ENCODE data around the gene CAPNS2. TPM values are rescaled to one million over a fixed set of nuclear protein-coding genes. Genes with fewer than 3 reads are reported as not detected.
A peak's percentile ranks its signal among the peaks of the same experiment; 100 is the strongest.

CAPNS2 gene
- total RNA-seq, result 71.3 TPM

DNA sequence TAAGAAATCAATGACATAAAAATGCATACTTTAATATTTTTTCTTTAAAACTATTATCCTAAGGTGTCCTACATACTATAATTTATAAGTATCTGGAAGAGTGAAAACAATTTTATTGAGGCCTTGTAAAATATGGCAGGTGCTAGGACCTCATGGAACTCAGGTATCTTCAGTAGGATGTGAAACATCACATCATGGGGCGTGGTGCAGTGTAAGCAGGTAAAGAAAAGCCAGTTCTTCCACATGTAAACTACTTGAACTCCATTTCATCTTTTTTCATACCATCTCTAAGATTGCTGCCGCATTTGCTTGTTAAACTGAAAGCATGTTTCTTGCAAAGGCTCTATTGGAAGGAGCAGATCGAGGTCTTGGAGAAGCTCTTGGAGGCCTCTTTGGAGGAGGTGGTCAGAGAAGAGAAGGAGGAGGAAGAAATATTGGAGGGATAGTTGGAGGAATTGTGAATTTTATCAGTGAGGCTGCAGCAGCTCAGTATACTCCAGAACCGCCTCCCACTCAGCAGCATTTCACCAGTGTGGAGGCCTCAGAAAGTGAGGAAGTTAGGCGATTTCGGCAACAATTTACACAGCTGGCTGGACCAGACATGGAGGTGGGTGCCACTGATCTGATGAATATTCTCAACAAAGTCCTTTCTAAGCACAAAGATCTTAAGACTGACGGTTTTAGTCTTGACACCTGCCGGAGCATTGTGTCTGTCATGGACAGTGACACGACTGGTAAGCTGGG lies at the start of gene CAPNS2:
Gene CAPNS2 (plus strand): TSS at position 253 of the 744 bp plus-strand sequence. CDS start 73 bp downstream, at position 326.
- DNase-seq, result no peak

DNA sequence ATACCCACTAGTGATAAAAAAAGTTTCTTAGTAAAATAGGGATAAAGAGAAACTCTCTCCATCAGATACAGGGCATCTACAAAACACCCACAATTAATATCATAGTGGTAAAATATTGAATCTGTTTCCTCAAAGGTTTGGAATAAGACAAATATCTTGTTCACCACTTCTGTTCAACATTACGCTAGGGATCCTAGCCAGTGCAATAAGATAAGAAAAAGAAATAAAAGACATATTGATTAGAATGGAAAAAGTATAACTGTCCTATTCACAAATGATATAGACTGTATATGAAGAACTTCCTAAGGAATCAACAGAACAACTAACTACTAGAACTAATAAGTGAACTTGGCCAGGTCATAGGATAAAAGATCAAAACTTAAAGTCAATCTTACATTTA lies 44.7 kb upstream of the CAPNS2 start:
- no peak for DNase-seq

GRCh38 chr16:55526441-55526840 lies 40.0 kb upstream of the CAPNS2 start:
- peak; percentile 18 for DNase-seq

- DNase-seq, result no peak
These were observed 38.6 kb upstream of the CAPNS2 start for GRCh38 chr16:55527885-55528284.

- DNase-seq, result peak; percentile 60
These were observed 37.5 kb upstream of the CAPNS2 start for GRCh38 chr16:55529018-55529417.

DNA sequence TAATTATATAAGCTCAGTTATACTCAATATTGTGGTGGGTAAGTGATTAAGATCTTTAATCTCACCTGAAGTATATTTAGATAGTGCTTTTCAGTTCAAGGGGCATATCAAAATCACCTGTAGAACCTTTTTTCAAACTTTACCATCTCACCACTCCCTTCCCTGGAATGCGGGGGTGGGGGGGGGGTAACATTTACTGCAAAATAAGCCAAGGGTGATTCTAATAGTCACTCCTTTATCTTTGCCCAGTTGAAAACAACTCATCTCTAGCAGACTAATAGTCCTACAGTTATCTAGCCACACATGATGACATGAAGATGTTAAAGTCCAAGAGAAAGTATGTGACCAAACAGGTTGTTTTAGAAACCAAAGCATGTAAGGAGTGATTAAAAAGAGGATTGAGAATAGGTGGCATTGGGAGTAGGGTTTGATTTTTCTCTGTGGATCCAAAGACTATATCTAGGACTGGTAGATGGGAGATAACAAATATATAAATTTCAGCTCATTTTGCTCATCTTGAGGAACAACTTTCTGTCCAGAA lies 36.1 kb upstream of the CAPNS2 start:
- no peak for DNase-seq

GRCh38 chr16:55532227-55532626 lies 34.3 kb upstream of the CAPNS2 start:
- DNase-seq, result no peak

DNA sequence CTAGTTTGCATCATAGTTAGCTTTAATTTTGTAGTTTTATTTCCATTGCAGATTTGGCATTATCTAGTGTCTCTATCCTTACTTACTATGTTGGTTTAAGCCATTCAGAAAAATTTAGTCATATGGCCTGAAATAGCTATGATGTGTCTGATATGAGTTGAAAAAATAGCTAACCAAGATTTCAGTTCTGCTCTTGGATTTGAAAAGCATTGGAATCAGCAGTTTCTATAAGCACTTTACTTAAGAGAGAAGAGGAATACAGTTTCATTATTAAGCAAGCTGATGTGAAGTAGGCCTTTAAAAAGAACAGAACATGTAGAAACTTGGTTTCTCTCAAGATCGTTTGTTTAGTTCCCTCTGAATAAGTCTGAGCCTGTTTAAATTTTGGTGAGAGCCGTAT lies 31.7 kb upstream of the CAPNS2 start:
- DNase-seq, result no peak

DNA sequence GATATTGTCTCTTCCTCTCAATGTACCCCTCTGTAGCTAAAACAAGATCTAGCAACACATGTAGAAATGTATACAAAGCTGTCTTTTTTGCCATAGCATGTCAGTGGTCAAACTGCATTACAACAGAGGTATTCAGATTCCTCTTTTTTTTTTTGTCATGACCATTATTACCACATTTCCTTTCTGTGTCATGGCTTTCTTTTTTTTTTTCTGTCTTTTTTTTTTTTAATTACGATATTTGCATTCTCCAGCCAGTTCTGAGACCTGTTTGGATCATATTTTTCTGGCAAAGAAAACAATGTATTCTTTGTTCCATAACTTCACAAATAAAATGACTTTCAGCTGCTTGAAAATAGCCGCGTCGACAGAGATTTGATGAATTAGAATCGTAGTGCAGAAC lies 27.4 kb upstream of the CAPNS2 start:
- peak; percentile 61 for DNase-seq

DNA sequence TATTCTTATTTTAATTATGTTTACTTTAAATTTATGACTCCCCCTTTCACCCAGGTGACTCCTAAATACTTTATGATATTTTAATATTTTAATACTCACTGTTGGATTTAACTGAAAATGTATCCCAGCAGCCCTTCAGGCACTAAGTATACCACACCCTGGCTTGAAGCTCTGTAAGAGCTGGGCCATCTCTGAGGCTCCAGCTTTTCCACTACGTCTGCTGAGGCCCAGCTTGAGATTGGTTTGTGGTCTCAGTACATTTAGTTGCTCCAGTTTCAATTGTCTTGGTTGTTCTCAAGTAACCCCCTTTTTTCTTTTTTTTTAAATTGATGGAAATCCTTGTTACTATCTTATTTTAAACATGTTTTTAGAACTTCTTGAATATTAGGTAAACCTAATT lies 27.0 kb upstream of the CAPNS2 start:
- peak; percentile 64 for DNase-seq

GRCh38 chr16:55540221-55540620 lies 26.3 kb upstream of the CAPNS2 start:
- DNase-seq, result no peak

GRCh38 chr16:55542459-55543082 lies 23.9 kb upstream of the CAPNS2 start:
- no peak for DNase-seq

GRCh38 chr16:55543472-55543871 lies 23.0 kb upstream of the CAPNS2 start:
- DNase-seq, result peak; percentile 74

DNA sequence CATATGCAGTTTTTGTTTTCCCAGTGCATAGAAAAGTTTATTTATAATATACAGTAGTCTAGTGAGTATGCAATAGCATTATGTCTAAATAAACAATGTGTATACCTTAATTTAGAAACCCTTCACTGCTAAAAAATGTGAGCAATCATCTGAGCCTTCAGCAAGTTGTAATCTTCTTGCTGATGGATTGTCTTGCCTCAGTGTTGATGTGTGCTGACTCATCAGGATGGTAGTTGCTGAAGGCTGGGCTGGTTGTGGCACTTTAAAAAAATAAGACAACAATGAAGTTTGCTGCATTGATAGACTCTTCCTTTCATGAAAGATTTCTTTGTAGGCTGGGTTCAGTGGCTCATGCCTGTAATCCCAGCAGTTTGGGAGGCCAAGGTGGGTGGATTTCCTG lies 13.9 kb upstream of the CAPNS2 start:
- no peak for DNase-seq

GRCh38 chr16:55555436-55555835 lies 11.0 kb upstream of the CAPNS2 start:
- DNase-seq, result no peak

DNA sequence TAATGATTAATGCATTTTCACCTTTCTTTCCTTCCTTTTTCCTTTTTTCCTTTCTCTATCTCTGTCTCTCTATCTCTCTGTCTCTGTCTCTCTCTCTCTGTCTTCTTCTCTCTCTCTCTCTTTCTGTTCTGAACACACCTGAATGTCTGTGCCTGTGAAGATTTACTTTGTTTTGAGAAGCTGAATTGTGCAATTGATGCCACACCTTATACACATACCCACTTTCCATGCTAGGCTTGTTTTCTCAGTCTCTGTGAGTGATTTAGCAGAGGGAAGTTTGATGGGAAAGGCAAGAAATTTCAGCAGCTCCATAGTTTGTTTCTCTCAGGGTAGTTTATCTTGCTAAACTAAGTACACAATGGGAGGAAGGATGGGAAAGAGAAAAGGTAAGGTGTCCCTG lies 9.3 kb upstream of the CAPNS2 start:
- DNase-seq, result no peak

DNA sequence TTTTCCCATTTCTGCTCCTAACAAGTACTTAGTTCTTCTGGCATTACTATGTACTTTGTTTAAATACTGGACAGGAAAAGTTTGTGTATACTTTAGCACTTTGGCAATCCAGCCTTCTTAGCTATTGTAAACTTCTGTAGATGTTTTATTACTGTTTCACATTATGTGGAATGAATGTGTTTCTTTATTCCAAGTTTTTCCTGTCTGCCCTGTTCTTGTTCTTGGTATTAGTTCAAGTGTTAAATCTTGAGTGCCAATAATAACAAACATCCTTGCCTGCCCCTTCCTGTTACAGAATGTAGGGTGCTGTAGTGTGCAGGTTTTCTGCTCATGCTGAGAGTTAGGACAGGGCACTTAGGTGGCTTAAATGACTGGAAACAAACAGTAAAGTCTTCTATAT lies 7.3 kb upstream of the CAPNS2 start:
- DNase-seq, result no peak

GRCh38 chr16:55559933-55560516 lies 6.5 kb upstream of the CAPNS2 start:
- DNase-seq, result no peak

DNA sequence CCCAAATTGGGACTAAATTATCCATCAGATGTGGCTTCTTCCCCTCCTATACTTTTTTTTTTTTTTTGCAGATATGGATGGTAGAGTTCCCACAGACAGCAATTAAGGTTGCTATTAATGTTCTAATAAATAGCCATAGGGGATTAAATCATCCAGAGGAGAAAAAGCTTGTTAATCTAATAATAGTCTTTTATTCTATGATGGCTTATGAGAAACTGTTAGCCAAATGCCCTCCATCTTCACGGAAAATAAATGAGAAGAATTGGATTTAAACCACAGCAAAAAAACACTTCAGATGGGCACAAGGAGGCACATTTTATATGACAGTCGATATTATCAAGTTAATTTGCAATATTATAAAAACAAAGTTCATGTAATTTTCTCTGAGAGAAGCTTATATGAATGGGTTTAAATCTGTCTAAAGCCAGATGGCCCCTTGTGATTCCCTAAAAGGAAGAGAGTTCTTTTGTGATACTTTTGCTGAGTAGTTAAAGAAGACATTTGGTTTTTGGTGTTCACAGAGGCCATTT lies 5.1 kb upstream of the CAPNS2 start:
- DNase-seq, result no peak

- no peak for DNase-seq
These were observed 3.5 kb upstream of the CAPNS2 start for GRCh38 chr16:55562936-55563335.

- DNase-seq, result no peak
These were observed 2.7 kb upstream of the CAPNS2 start for GRCh38 chr16:55563797-55564196.

DNA sequence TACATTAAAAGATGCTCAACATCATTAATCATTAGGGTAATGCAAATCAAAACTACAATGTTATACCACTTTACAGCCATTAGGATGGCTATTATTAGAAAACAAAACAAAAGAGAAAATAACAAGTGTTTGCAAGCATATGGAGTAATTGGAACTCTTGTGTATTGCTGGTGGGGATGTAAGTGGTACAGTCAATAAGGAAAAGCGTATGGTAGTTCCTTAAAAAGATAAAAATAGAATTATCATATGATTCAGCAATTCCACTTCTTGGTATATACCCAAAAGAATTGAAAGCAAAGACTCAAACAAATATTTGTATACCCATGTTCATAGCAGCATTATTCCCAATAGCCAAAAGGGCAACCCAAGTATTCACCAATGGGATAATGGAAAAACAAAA lies 1.4 kb upstream of the CAPNS2 start:
- DNase-seq, result no peak

GRCh38 chr16:55567382-55567781 lies 898 bp downstream of the CAPNS2 start:
- no peak for DNase-seq
